ENCODE results near the gene TUBGCP3. TPM values are rescaled to one million over a fixed set of nuclear protein-coding genes. Genes with fewer than 3 reads are reported as not detected.

The TUBGCP3 gene
- total RNA-seq, 1 donor from 2014 or later = 31.8 TPM

DNA sequence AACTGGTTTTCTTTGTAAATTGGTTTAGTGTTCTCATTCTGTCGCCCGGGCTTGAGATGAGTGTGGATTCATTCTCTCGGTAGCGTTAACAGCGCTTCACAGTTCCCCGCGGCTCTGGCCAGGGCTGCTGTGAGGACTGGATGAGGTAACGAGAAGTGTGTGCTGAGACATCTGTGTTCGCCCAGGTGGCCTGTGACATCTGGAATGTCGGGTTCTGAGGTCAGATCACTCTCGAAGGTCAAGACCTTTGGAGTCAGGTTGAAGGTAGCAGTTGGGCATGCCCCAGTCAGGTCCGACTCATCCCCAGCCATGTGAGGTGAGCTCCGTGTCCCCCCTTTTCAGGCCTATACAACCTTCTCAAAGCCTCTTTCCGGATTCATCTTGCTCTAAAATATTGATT is 13.4 kb upstream of the TUBGCP3 start:
- no peaks in the 10 kb centered on the region for H3K9me3 Mint-ChIP-seq (ENCODE audit: low read depth)

DNA sequence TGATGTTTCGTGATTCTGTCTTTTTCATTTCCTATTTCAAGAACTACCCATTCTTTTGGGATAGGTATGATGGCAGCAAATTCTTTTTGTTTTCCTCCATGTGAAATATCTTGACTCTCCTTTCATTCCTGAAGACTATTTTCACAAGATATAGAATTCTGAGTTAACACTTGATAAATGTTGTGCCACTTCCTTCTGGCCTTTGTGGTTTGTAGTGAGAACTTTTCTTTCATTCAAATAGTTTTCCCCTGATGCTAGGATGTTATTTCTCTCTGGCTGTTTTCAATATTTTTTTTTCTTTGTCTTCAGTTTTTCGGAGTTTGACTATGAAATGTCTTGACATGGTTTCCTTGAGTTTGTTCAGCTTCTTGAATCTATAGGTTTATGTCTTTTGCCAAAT is 8.3 kb upstream of the TUBGCP3 start:
- DNase-seq (ENCODE audit: low spot score, unreplicated experiment) = no peak
- peaks cover 10% of the 10 kb centered on the region for H3K9me3 Mint-ChIP-seq (ENCODE audit: low read depth)
- H3K4me3 Mint-ChIP-seq (ENCODE audit: low read depth) = no peak overlapping the region
- peaks cover 8% of the 10 kb centered on the region for H3K27me3 Mint-ChIP-seq
- H3K4me1 Mint-ChIP-seq (ENCODE audit: low read depth) = peaks cover 8% of the 10 kb centered on the region
- H3K36me3 Mint-ChIP-seq (ENCODE audit: insufficient read depth) = peaks cover 2% of the 10 kb centered on the region
- TF ChIP-seq, protein P1, sequence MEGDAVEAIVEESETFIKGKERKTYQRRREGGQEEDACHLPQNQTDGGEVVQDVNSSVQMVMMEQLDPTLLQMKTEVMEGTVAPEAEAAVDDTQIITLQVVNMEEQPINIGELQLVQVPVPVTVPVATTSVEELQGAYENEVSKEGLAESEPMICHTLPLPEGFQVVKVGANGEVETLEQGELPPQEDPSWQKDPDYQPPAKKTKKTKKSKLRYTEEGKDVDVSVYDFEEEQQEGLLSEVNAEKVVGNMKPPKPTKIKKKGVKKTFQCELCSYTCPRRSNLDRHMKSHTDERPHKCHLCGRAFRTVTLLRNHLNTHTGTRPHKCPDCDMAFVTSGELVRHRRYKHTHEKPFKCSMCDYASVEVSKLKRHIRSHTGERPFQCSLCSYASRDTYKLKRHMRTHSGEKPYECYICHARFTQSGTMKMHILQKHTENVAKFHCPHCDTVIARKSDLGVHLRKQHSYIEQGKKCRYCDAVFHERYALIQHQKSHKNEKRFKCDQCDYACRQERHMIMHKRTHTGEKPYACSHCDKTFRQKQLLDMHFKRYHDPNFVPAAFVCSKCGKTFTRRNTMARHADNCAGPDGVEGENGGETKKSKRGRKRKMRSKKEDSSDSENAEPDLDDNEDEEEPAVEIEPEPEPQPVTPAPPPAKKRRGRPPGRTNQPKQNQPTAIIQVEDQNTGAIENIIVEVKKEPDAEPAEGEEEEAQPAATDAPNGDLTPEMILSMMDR (IDR thresholded peaks at IDR 0.05; ENCODE audit: unreplicated experiment) = no peak
- H3K27ac Mint-ChIP-seq = no peak overlapping the region

More for the DNA sequence above, 13.4 kb upstream of the TUBGCP3 start:
- DNase-seq (ENCODE audit: low spot score, unreplicated experiment) = no peak
- H3K4me3 Mint-ChIP-seq (ENCODE audit: low read depth) = no peak overlapping the region
- peaks cover 26% of the 10 kb centered on the region for H3K27me3 Mint-ChIP-seq
- H3K36me3 Mint-ChIP-seq (ENCODE audit: insufficient read depth) = no peaks in the 10 kb centered on the region
- no peak overlapping the region for H3K27ac Mint-ChIP-seq
- H3K4me1 Mint-ChIP-seq (ENCODE audit: low read depth) = peaks cover 6% of the 10 kb centered on the region
- TF ChIP-seq, protein P1 (IDR thresholded peaks at IDR 0.05; ENCODE audit: unreplicated experiment) = no peak

DNA sequence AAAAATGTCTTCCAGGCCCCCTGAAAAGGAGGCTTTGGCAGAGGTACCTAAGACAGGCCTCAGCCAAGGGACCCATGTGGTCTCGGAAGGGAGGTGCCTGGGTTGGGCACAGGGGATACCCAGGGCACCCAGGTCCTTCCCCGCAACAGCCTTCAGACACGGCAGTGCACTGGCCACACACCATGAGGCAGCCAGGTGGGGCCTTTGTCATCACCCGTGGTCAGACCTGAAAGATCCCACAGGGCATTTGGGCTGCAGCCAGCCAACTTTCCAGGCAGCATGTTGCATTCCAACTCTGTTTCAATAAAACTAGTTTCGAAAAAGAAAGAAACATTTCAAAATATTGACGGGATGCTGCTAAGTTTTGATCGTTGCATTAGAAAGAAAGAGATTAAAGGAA is 4.7 kb upstream of the TUBGCP3 start:
- TF ChIP-seq, protein P1 (IDR thresholded peaks at IDR 0.05; ENCODE audit: unreplicated experiment) = no peak
- peaks cover 9% of the 10 kb centered on the region for H3K4me1 Mint-ChIP-seq (ENCODE audit: low read depth)
- no peak overlapping the region for H3K27ac Mint-ChIP-seq
- H3K36me3 Mint-ChIP-seq (ENCODE audit: insufficient read depth) = peaks cover 2% of the 10 kb centered on the region
- peaks cover 10% of the 10 kb centered on the region for H3K9me3 Mint-ChIP-seq (ENCODE audit: low read depth)
- DNase-seq (ENCODE audit: low spot score, unreplicated experiment) = no peak
- peaks cover 5% of the 10 kb centered on the region for H3K27me3 Mint-ChIP-seq
- H3K4me3 Mint-ChIP-seq (ENCODE audit: low read depth) = no peak overlapping the region

DNA sequence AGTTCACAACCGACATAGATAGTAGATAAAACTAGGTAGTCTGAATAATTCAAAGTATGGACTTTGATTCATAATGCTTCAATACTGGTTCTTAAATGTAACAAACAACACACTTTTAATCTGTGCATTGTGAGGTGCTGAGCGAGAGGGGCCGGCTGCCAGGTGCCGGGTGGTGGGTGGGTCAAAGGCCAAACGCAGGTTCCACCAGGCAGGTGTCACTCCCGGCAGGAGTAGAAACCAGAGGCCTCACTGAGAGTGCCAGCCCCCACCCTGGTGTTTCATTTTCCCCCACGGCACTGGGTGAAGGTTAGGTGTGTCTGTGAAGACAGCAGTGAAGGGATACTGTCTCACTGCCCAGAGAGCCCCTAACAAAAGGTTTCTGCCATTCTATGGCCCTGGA is 4.2 kb upstream of the TUBGCP3 start:
- DNase-seq (ENCODE audit: low spot score, unreplicated experiment) = no peak
- Mint-ChIP-seq H3K27me3 (peaks cover under 1% of the 10 kb centered on the region), H3K36me3 (ENCODE audit: insufficient read depth) (peaks cover 3% of the 10 kb centered on the region), H3K9me3 (ENCODE audit: low read depth) (peaks cover 10% of the 10 kb centered on the region), H3K4me1 (ENCODE audit: low read depth) (peaks cover 11% of the 10 kb centered on the region), H3K27ac (no peak overlapping the region), H3K4me3 (ENCODE audit: low read depth) (no peak overlapping the region)
- TF ChIP-seq, protein P1 (IDR thresholded peaks at IDR 0.05; ENCODE audit: unreplicated experiment) = no peak

DNA sequence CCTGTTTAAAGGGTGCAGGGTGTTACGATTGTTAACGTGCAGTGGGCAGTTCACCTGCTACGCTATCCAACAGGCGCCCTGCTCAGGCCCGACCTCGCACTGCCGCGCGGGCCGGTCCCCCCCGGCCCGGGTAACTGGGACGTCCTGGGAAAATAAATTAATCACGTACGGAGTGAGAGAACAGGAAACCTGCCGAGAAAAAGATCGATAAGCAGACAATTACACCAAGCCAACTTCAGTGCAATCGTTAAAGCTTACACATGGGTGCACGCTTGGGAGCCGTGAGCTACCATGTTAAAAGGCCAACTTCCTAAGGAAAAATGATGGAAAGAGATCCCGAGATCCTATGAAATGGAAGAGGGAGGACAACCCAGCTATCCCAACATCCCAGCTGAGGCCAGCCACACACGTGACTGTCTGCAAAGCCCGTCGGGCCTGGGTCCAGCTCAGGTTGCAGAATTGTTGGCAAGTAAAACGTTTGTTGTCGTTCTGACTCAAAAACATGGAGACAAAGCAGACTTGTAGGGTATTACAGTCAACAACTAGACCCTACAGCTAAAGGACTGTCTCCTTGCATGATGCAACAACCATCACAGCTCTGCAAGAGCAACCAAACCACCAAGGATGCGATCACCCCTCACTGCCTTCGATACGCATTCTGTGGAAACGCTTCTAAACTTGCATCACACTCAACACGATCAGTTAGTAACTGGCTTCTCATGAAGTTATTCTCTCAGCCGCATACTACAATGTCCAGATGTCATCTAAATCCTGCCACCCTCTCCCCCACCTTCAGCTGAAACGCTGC is 741 bp upstream of the TUBGCP3 start:
- Mint-ChIP-seq H3K4me1 (ENCODE audit: low read depth) (peaks cover 13% of the 10 kb centered on the region), H3K36me3 (ENCODE audit: insufficient read depth) (peaks cover 2% of the 10 kb centered on the region)

More for the DNA sequence above, 741 bp upstream of the TUBGCP3 start:
- Mint-ChIP-seq H3K27ac (peak overlapping the region; percentile 98), H3K4me3 (ENCODE audit: low read depth) (peak overlapping the region; percentile 97), H3K9me3 (ENCODE audit: low read depth) (no peaks in the 10 kb centered on the region), H3K27me3 (no peaks in the 10 kb centered on the region)
- no peak for DNase-seq (ENCODE audit: low spot score, unreplicated experiment)
- TF ChIP-seq, protein P1 (IDR thresholded peaks at IDR 0.05; ENCODE audit: unreplicated experiment) = no peak

Data from progenitor cell of endocrine pancreas (in vitro differentiated cells).